MM.1S (cell line): ENCODE results near the gene ANAPC5.

Experiments used
- CTCF ChIP-seq: fragments of 300-600 bp; sonication (generic); IDR thresholded peaks from 2 replicates; pipeline ENCODE4 v1.5.1; 2016; ENCODE audit warnings: antibody characterized with exemption, low read length, mixed read lengths
- EZH2 ChIP-seq: fragments of 300-600 bp; sonication (generic); optimal IDR thresholded peaks from 2 replicates; pipeline ENCODE3; 2017; ENCODE audit warnings: low read depth, mild to moderate bottlenecking, antibody characterized with exemption, low read length, mixed read lengths
- EZH2phosphoT487 ChIP-seq: fragments of 300-600 bp; sonication (generic); IDR thresholded peaks from 2 replicates; pipeline ENCODE4 v1.6.1; 2018; ENCODE audit warnings: antibody characterized with exemption, low read length

- TF ChIP-seq EZH2 (no peak), CTCF (no peak), EZH2phosphoT487 (no peak)
Measured at GRCh38 chr12:121399391-121400331, 47.5 kb upstream of the ANAPC5 start, which contains the start of gene RNF34.
